Uterus (tissue), 2 donors: ENCODE results near the gene LCP2.

Experiments used
- POLR2A ChIP-seq, 2 donors: fragments of 450-650 bp; IDR thresholded peaks; one replicate each; pipeline ENCODE4 v1.6.1; 2016; ENCODE audit warnings: antibody characterized with exemption in 2 of 2, mild to moderate bottlenecking in 1 of 2, moderate library complexity in 1 of 2
- TF ChIP-seq, protein P1 (sequence below), 4 experiments: fragments of 200-600 bp in 2 of 4; fragments of 450-650 bp in 2 of 4; sonication (generic) in 2 of 4; IDR thresholded peaks; one replicate each; pipeline ENCODE4 v1.5.1; 2016 to 2019; ENCODE audit warnings: antibody characterized with exemption in 4 of 4, mild to moderate bottlenecking in 2 of 4, moderate library complexity in 1 of 4

DNA sequence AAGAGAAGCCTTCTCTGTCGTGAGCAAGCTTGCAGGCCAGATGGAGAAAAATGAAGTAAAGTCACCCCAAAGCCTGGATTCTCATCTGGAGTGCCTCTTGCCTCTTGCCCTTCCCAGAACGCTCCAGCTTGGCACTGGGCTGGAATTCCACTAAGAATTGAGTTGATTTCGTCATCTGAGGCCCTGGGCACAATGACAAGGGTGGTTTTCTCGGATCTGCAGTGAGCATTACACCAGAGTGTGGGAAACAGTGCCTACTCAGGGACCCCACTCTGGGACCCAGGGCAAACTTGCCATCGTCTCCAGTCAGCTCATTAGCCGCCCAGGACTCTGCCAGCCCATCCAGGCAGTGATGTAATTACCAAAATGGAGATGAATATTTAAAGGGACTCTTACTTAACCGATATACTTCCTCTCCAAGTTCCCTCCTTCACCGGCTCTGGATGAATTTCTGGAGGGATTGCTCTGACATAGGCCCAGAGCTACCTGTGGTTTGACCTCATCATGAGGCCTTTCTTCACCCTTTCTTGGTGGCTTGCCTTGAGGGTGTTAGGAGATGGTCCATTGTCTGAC is 44.7 kb upstream of the LCP2 start:
- TF ChIP-seq, protein P1, sequence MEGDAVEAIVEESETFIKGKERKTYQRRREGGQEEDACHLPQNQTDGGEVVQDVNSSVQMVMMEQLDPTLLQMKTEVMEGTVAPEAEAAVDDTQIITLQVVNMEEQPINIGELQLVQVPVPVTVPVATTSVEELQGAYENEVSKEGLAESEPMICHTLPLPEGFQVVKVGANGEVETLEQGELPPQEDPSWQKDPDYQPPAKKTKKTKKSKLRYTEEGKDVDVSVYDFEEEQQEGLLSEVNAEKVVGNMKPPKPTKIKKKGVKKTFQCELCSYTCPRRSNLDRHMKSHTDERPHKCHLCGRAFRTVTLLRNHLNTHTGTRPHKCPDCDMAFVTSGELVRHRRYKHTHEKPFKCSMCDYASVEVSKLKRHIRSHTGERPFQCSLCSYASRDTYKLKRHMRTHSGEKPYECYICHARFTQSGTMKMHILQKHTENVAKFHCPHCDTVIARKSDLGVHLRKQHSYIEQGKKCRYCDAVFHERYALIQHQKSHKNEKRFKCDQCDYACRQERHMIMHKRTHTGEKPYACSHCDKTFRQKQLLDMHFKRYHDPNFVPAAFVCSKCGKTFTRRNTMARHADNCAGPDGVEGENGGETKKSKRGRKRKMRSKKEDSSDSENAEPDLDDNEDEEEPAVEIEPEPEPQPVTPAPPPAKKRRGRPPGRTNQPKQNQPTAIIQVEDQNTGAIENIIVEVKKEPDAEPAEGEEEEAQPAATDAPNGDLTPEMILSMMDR (IDR thresholded peaks at IDR 0.05): no peak
- TF ChIP-seq POLR2A (IDR thresholded peaks at IDR 0.05): no peak
